NCI-H1930 (cell line): Measurements from ENCODE around the gene NR1H4.
"Not testable (repeated sequence)": the region's sequence is repeated elsewhere in the genome, so short reads cannot be mapped to it uniquely, and the experiment has no call there.

Experiments used
- DNase-seq, 2 experiments: peaks; one replicate each; lab custom pipeline; 2025; lab: John Stamatoyannopoulos, UW

The NR1H4 gene

GRCh38 chr12:100473050-100473715, 483 bp upstream of the NR1H4 start:
- no peak for DNase-seq

- no peak for DNase-seq
Observed at GRCh38 chr12:100474617-100475016, 951 bp downstream of the NR1H4 start.

DNA sequence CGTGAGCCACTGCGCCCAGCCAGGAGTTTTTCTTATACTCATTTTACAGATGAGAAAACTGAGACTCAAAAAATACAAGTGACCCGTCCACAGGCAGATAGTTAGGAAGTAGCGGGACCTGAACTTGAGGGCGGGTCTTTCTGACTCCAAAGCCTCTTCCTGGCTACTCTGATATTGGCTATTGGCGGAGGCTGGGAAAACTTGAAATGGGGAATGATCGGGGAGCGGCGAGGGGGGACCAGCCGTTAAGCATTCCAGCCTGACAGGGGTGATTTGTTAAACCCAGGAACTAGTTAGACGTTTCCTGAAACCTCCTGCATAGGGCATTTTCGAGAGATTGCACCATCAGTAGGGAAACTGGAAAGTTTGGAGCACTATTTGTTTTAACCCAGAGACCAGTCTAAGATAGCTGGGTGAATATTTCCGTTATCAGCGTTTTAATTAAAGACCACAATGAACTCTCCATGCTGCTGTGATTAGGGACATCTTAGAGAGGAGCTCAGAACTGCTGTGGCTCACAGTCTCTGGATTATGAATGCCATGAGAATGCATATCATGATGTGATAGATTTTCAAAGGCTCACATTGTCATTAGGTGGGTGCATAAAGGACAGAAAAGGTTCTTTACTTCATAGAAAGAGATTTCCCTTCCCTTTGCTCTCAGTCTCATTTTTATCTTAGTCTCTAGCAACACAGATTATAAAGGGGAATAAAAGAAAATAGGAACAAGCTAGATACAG, 2.5 kb downstream of the NR1H4 start:
- no peak for DNase-seq

- no peak for DNase-seq
Observed at GRCh38 chr12:100481021-100481420, 7.4 kb downstream of the NR1H4 start.

GRCh38 chr12:100484183-100484886, 10.7 kb downstream of the NR1H4 start:
- DNase-seq, result no peak

GRCh38 chr12:100484891-100485471, 11.3 kb downstream of the NR1H4 start:
- no peak for DNase-seq

- no peak for DNase-seq
Observed at GRCh38 chr12:100485983-100486382, 12.3 kb downstream of the NR1H4 start.

DNA sequence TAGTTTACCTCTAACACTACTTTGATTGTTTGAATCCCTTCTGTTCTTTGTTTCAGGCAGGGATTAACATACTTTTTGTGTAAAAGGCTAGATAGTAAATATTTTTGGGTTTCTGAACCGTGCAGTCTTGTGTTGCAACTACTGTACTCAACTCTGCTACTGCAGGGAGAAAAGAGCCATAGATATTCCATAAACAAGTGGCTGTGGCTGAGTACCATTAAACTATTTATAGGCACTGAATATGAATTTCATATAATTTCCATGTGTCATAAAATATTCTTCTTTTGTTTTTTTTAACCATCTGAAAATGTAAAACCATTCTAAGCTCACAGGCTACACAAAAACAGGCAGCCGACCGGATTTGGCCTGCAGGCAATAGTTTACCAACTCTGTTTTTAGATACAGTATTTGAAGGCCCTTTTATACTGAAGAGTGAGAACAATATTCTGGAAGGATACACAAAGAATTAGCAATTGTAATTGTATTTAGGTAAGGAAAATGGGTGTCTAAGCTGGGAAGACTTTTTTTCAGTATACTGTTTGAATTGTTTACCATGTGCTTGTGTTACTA, 15.7 kb downstream of the NR1H4 start:
- no peak for DNase-seq

- DNase-seq, result no peak
Observed at GRCh38 chr12:100490056-100490455, 16.4 kb downstream of the NR1H4 start.

GRCh38 chr12:100491104-100491503, 17.4 kb downstream of the NR1H4 start:
- no peak for DNase-seq

DNA sequence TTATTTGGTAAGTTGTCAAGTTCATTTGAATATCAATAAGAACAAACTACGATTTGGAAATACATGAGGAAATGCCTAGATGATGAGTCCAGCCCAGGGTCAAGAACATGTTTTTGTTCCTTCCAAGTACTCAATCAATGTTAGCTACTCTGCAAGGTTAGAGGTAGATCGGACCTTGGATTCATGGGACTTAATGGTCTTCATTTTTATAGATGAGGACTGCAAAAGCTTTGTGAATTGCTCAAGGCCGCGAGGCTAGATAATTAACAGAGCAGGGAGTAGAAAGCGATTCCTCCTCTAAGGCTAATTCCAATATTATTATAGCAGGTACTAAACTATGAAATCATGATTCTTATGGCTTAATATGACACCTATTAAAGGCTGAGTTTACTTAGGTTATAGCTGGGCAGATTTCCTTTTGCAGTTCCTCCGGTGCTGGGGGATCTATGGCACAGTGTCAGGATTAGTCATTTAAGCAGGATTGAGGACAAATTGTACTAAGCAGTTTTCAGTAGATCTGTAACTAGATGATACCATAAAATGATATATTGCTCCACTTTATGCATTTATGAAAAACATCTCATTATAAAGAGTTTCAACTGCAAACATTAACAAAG, 19.8 kb downstream of the NR1H4 start:
- no peak for DNase-seq

DNA sequence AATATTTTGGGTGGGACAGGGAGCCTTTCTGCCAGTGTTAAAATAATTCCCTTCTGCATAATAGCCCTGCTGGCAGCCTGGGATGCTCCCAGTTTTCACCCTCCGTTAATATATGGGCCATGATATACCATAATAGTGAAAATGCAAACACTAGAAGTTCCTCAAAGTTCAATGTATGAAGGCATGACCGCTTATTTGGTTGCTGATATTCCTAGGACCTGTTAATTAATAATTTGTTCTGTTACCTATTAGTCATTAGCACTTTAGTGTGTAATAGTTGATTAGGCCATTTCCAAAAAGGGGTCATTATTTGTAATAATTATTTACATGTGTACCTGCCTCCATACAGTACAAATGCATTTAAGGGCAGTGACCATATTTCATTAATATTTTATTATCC, 20.4 kb downstream of the NR1H4 start:
- no peak for DNase-seq

DNA sequence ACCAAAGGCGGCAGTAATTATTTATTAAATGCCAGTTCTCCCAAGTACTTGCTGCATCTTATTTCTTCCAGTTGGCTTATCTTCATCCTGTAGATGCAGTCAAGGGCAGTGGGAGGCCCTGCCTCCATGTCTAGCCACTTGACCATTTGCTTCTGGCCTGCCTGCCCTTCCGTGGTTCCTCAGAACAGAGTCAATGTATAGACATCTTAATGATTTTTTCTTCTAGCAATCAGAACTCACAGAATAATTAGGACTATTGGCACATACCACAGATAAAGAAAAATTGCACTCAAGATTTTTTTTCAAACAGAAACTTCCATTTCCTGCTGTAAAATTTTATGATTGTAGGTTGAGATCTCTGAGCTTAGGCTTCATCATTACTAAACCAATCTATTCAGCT, 20.9 kb downstream of the NR1H4 start:
- DNase-seq, result no peak

DNA sequence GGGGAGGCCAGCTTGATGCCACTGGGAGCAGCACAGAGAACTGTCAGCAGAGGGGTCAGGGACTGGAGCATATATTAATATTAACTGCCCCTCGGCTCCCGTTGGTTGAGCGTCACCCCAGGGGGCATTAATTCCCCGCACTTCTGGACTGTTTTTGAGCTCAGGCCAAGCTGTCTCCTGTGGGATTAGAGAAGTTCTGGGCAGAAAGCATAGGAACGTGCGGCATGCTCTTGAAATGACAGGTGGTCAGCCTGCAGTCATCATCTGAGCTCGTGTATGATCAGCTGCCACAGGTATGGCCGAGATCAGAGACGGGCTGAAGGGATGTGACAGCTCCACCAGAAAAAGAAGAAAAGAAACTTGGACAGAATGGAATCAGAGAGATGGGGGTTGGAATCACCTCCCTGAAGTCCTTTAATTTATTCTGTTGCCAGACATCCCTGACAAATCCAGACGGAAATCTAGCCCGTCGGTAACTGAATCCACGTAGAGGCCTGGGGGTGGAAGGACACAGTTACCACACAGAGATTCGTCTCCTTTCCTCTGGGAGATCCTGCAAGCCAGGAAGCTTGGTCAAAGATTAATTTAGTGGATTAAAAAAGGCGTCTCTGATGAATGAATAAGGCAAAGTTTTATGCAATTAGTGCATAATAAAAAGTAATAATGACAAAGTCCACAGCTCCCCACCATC, 23.6 kb downstream of the NR1H4 start:
- DNase-seq, result no peak

DNA sequence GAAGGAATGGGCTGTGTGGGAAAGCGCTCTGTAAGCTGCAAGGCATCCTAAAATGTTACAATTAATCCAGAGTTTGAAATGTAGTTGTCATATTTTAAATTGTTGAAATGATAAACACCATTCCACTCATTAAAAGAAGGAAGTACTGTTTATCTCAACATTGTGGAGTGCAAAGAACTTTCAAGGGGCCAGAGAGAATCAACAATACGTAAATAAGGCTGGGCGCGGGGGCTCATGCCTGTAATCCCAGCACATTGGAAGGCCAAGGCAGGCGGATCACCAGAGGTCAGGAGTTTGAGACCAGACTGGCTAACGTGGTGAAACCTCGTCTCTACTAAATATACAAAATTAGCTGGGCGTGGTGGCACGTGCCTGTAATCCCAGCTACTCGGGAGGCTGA, 24.5 kb downstream of the NR1H4 start:
- DNase-seq, result no peak

- DNase-seq, result no peak
Observed at GRCh38 chr12:100499416-100499815, 25.8 kb downstream of the NR1H4 start.

DNA sequence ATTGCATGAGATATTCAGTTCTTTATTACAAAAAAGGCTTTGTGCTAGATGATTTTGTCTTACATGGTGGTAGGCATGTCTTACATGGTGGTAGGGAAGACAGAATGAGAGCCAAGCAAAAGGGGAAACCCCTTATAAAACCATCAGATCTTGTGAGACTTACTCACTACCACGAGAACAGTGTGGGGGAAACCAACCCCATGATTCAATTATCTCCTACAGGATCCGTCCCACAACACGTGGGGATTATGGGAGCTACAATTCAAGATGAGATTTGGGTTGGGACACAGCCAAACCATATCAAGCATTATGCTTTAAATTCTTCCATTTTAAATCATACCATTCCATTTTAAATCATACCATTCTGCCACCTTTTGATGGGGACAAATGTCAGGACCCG, 29.1 kb downstream of the NR1H4 start:
- DNase-seq, result not testable (repeated sequence)

- DNase-seq, result no peak
Observed at GRCh38 chr12:100503228-100503628, 29.6 kb downstream of the NR1H4 start.

DNA sequence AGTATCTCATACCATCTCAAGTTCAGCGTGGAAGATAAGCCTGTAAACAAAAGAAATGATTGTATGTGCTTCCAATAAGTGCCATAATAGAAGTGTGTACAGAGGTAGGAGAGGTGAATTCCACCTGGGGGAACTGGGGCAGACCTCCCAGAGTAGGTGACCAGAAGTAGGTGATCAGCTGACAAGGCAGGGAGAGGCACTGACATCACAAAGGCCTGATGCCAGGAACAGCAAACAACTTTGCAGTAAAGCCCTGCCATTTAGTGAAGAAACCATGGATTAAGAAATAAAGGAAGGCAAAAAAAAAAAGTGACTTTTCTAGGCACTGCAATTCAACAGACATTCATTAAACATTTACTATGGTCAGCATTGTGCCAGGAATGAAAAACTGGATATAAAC, 31.1 kb downstream of the NR1H4 start:
- DNase-seq, result no peak

DNA sequence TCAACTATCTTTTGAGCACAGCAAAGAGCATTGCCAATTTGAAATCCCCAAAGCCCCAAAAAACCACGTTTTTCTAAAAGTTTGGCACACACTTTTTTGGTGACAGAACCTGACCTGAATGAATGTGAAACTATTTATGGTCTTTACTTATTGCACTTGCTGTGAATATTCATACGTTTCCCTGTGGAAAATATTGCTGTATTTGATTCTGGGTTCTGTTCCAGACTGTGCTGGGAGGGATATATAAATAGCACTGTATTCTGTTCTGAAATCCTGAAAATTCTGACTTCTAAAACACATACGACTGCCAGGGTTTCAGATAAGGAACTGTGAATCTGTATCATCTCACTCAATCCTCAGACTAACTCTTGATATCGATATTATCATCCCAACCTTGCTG, 35.1 kb downstream of the NR1H4 start:
- DNase-seq, result no peak

DNA sequence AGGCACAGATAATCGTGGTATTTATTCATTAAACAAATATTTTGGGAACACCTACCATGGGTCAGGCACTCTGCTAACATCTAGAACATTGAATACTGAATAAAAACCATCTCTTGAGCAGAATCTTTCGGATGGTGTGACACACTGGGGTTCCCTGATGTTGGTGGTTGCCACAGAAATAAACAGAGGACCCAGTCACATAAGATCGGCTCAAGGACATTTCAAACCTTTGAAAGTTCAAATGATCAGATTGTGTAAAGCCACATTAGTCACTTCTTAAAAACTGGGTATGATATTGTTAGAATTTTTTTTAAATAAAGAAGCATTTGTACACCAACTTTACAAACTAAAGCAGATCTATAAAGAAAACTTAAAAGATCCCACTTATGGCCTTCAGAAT, 39.0 kb downstream of the NR1H4 start:
- no peak for DNase-seq
